HepG2 (cell line): ENCODE measurements around the gene WDR54. TPM values are rescaled to one million over a fixed set of nuclear protein-coding genes. Genes with fewer than 3 reads are reported as not detected.

Experiments used
- CBX2 ChIP-seq, 2 experiments: fragments of 200-600 bp in 1 of 2; sonication (generic); formaldehyde crosslinking in 1 of 2; IDR thresholded peaks; 2 replicates each; pipeline versions ENCODE4 v1.7.0 to v1.8.1; 2018 to 2022; ENCODE audit warnings: low read depth in 2 of 2, low read length in 1 of 2, mild to moderate bottlenecking in 1 of 2, missing genetic modification reagents in 1 of 2
- CREM ChIP-seq, 2 experiments: sonication (generic) in 1 of 2; formaldehyde crosslinking in 1 of 2; IDR thresholded peaks; 2 replicates each; pipeline versions ENCODE4 v1.4.0 to v1.6.1; 2016 to 2020; ENCODE audit warnings: antibody characterized with exemption in 1 of 2, mild to moderate bottlenecking in 1 of 2, missing genetic modification reagents in 1 of 2
- ETV5 ChIP-seq: IDR thresholded peaks from 2 replicates; pipeline ENCODE4 v1.6.1; 2018; ENCODE audit warnings: missing biosample characterization, missing genetic modification reagents, inconsistent platforms, borderline replicate concordance
- GTF3A ChIP-seq: sonication (generic); formaldehyde crosslinking; conservative IDR thresholded peaks from 2 replicates; pipeline ENCODE4 v1.4.0; 2020; ENCODE audit warnings: mild to moderate bottlenecking, missing genetic modification reagents
- IRF2 ChIP-seq: IDR thresholded peaks from 2 replicates; pipeline ENCODE4 v1.6.1; 2018; ENCODE audit warnings: missing genetic modification reagents, missing compliant biosample characterization
- MATR3 ChIP-seq: sonication (generic); formaldehyde crosslinking; IDR thresholded peaks from 2 replicates; pipeline ENCODE4 v1.4.0; 2020; ENCODE audit warnings: missing genetic modification reagents
- NR2F2 ChIP-seq: IDR thresholded peaks from 2 replicates; pipeline ENCODE4 v1.6.1; 2012; ENCODE audit warnings: low read depth, inconsistent platforms, borderline replicate concordance
- SIN3A ChIP-seq: IDR thresholded peaks from 2 replicates; pipeline ENCODE4 v1.6.1; 2011; ENCODE audit warnings: low read depth, mild to moderate bottlenecking, control low read depth, low read length, borderline replicate concordance
- SOX5 ChIP-seq: IDR thresholded peaks from 2 replicates; pipeline ENCODE4 v1.6.1; 2016; ENCODE audit warnings: borderline replicate concordance
- SRF ChIP-seq: IDR thresholded peaks from 2 replicates; pipeline ENCODE4 v1.6.1; 2011; ENCODE audit warnings: mild to moderate bottlenecking, low read depth, low read length, moderate library complexity
- TAF15 ChIP-seq: fragments of 200-400 bp; formaldehyde crosslinking; IDR thresholded peaks from one replicate; pipeline ENCODE4 v1.6.1; 2018; ENCODE audit warnings: mild to moderate bottlenecking, low read depth, low read length; ENCODE audit not compliant: poor library complexity, severe bottlenecking
- TSC22D2 ChIP-seq: sonication (generic); formaldehyde crosslinking; IDR thresholded peaks from 2 replicates; pipeline ENCODE4 v1.5.1; 2020; ENCODE audit warnings: missing genetic modification reagents, mild to moderate bottlenecking, borderline replicate concordance
- ZNF121 ChIP-seq: sonication (generic); formaldehyde crosslinking; IDR thresholded peaks from 2 replicates; pipeline ENCODE4 v1.5.0; 2020; ENCODE audit warnings: mild to moderate bottlenecking, missing genetic modification reagents
- ZNF468 ChIP-seq: sonication (generic); formaldehyde crosslinking; IDR thresholded peaks from 2 replicates; pipeline ENCODE4 v1.8.0; 2022; ENCODE audit warnings: mild to moderate bottlenecking, moderate library complexity, missing genetic modification reagents
- ZNF496 ChIP-seq: sonication (generic); formaldehyde crosslinking; IDR thresholded peaks from 2 replicates; pipeline ENCODE4 v1.8.1; 2023; ENCODE audit warnings: mild to moderate bottlenecking, moderate library complexity, missing genetic modification reagents; ENCODE audit not compliant: insufficient replicate concordance
- ZNF775 ChIP-seq: sonication (generic); formaldehyde crosslinking; IDR thresholded peaks from 2 replicates; pipeline ENCODE4 v1.4.0; 2020; ENCODE audit warnings: missing genetic modification reagents, mild to moderate bottlenecking, moderate library complexity, borderline replicate concordance
- ZNF816 ChIP-seq: sonication (generic); formaldehyde crosslinking; IDR thresholded peaks from 2 replicates; pipeline ENCODE4 v1.8.0; 2022; ENCODE audit warnings: missing genetic modification reagents, mild to moderate bottlenecking, borderline replicate concordance
- polyA plus RNA-seq, 8 experiments: library from polyadenylated mRNA; depleted of rRNA in 3 of 8; stranded (reverse) in 7 of 8; unstranded in 1 of 8; fragments of >200 nt; fragmentation: Illumina TruSeq in 4 of 8; extraction: Trizol in 4 of 8; gene quantifications; 2 replicates each; pipeline versions ENCODE4 v1.2.1 to v1.2.3, GENCODE V29; 2011 to 2016; ENCODE audit warnings: low read depth in 4 of 8, missing spikeins in 1 of 8, mixed read lengths in 1 of 8; ENCODE audit not compliant: insufficient read depth in 1 of 8
- total RNA-seq, 5 experiments: library from RNA; depleted of rRNA; stranded (reverse); fragments of >200 nt; fragmentation: Illumina TruSeq; extraction: Trizol; gene quantifications; 2 replicates each; pipeline ENCODE4 v1.2.3, GENCODE V29; 2016; ENCODE audit warnings: low read depth in 1 of 5
- TF ChIP-seq, protein P1 (sequence below): sonication (generic); formaldehyde crosslinking; IDR thresholded peaks from 2 replicates; pipeline ENCODE4 v1.4.0; 2020; ENCODE audit warnings: missing genetic modification reagents
- TF ChIP-seq, protein P2 (sequence below): sonication (generic); formaldehyde crosslinking; IDR thresholded peaks from 2 replicates; pipeline ENCODE4 v1.8.0; 2022; ENCODE audit warnings: mild to moderate bottlenecking, missing genetic modification reagents, moderate library complexity
- TF ChIP-seq, protein P3 (sequence below): sonication (generic); formaldehyde crosslinking; IDR thresholded peaks from 2 replicates; pipeline ENCODE4 v1.4.0; 2020; ENCODE audit warnings: missing genetic modification reagents, borderline replicate concordance
- TF ChIP-seq, protein P4 (sequence below): sonication (generic); formaldehyde crosslinking; IDR thresholded peaks from 2 replicates; pipeline ENCODE4 v1.5.0; 2020; ENCODE audit warnings: mild to moderate bottlenecking, missing genetic modification reagents

Gene WDR54
- total and polyA plus RNA-seq, 2 of the 13 experiments (the other 11 are each of a cell fraction or from before 2014, with no cell fraction given) = 2.0 to 17.3 TPM

DNA sequence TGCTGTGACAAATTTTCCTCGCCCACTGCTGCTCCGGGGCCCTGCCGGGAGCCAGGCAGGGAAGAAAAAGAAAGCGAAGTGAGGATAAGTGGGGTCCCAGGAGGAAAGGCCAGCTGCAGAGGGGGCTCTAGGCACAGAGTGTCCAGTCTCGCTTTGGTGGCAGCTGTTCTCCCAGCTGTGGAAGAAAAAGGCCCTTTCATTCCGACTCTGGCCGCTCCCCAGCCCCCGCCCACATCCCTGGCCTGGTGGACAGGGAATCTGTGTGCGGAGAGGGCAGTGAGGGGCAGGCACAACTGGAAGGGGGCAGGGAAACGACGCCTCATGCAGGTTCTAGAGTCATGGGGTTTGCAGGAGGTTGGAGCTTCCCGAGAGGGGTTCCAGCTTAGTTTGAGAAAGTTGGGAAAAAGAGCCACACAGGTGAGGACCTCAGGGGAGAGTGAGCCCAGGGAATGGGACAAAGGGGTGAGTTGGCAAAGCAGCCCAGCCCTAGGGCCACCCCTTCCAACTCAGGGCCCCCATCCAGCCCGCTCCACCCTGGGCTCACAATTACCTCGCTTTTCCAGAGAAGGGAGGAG is 18.4 kb downstream of the WDR54 start (continued):
- TF ChIP-seq, protein P1, sequence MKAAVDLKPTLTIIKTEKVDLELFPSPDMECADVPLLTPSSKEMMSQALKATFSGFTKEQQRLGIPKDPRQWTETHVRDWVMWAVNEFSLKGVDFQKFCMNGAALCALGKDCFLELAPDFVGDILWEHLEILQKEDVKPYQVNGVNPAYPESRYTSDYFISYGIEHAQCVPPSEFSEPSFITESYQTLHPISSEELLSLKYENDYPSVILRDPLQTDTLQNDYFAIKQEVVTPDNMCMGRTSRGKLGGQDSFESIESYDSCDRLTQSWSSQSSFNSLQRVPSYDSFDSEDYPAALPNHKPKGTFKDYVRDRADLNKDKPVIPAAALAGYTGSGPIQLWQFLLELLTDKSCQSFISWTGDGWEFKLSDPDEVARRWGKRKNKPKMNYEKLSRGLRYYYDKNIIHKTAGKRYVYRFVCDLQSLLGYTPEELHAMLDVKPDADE (CRISPR knock-in tag) = no peak
- TF ChIP-seq, protein P2, sequence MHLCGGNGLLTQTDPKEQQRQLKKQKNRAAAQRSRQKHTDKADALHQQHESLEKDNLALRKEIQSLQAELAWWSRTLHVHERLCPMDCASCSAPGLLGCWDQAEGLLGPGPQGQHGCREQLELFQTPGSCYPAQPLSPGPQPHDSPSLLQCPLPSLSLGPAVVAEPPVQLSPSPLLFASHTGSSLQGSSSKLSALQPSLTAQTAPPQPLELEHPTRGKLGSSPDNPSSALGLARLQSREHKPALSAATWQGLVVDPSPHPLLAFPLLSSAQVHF (CRISPR knock-in tag) = no peak
- peak; percentile 39; the same call in 1 of the 2 replicates for TF ChIP-seq ZNF121 (CRISPR knock-in tag)
- no peak for TF ChIP-seq IRF2 (CRISPR knock-in tag)
- no peak for TF ChIP-seq ZNF496 (CRISPR knock-in tag)
- TF ChIP-seq TAF15 = no peak
- no peak for TF ChIP-seq ETV5 (CRISPR knock-in tag)
- TF ChIP-seq, protein P3, sequence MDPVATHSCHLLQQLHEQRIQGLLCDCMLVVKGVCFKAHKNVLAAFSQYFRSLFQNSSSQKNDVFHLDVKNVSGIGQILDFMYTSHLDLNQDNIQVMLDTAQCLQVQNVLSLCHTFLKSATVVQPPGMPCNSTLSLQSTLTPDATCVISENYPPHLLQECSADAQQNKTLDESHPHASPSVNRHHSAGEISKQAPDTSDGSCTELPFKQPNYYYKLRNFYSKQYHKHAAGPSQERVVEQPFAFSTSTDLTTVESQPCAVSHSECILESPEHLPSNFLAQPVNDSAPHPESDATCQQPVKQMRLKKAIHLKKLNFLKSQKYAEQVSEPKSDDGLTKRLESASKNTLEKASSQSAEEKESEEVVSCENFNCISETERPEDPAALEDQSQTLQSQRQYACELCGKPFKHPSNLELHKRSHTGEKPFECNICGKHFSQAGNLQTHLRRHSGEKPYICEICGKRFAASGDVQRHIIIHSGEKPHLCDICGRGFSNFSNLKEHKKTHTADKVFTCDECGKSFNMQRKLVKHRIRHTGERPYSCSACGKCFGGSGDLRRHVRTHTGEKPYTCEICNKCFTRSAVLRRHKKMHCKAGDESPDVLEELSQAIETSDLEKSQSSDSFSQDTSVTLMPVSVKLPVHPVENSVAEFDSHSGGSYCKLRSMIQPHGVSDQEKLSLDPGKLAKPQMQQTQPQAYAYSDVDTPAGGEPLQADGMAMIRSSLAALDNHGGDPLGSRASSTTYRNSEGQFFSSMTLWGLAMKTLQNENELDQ (CRISPR knock-in tag) = no peak
- TF ChIP-seq SIN3A = peak; percentile 25; the same call in 1 of the 2 replicates
- no peak for TF ChIP-seq SOX5 (CRISPR knock-in tag)
- TF ChIP-seq SRF = no peak
- no peak for TF ChIP-seq GTF3A
- TF ChIP-seq NR2F2 = no peak
- TF ChIP-seq, protein P4, sequence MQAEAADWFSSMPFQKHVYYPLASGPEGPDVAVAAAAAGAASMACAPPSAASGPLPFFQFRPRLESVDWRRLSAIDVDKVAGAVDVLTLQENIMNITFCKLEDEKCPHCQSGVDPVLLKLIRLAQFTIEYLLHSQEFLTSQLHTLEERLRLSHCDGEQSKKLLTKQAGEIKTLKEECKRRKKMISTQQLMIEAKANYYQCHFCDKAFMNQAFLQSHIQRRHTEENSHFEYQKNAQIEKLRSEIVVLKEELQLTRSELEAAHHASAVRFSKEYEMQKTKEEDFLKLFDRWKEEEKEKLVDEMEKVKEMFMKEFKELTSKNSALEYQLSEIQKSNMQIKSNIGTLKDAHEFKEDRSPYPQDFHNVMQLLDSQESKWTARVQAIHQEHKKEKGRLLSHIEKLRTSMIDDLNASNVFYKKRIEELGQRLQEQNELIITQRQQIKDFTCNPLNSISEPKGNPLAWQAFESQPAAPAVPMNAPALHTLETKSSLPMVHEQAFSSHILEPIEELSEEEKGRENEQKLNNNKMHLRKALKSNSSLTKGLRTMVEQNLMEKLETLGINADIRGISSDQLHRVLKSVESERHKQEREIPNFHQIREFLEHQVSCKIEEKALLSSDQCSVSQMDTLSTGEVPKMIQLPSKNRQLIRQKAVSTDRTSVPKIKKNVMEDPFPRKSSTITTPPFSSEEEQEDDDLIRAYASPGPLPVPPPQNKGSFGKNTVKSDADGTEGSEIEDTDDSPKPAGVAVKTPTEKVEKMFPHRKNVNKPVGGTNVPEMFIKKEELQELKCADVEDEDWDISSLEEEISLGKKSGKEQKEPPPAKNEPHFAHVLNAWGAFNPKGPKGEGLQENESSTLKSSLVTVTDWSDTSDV = no peak
- TF ChIP-seq MATR3 (CRISPR knock-in tag) = no peak
- TF ChIP-seq ZNF775 (CRISPR knock-in tag) = no peak
- TF ChIP-seq TSC22D2 (CRISPR knock-in tag) = no peak
- no peak for TF ChIP-seq CBX2 (IDR thresholded peaks at IDR 0.05; ENCODE audit: low read depth, low read length)
- TF ChIP-seq CBX2 (CRISPR knock-in tag; IDR thresholded peaks at IDR 0.05; ENCODE audit: low read depth) = no peak
- no peak for TF ChIP-seq CREM (IDR thresholded peaks at IDR 0.05)
- no peak for TF ChIP-seq CREM (CRISPR knock-in tag; IDR thresholded peaks at IDR 0.05)
- TF ChIP-seq ZNF468 (CRISPR knock-in tag) = no peak
- no peak; the same call in 1 of the 2 replicates for TF ChIP-seq ZNF816 (CRISPR knock-in tag)
